Activated naive CD4-positive, alpha-beta T cell treated with anti-CD3 and anti-CD28 coated beads for 36 hours (primary cell): ENCODE results near the gene UXT. TPM values are rescaled to one million over a fixed set of nuclear protein-coding genes. Genes with fewer than 3 reads are reported as not detected.
"Not testable (repeated sequence)": the region's sequence is repeated elsewhere in the genome, so short reads cannot be mapped to it uniquely, and the experiment has no call there.

Experiments
- CTCF ChIA-PET: fragments of 350-600 bp; sonication (Branson Sonifier 250); formaldehyde crosslinking; loops from one replicate; lab custom pipeline; 2021; ENCODE audit warnings: antibody characterized with exemption; lab: Charles Lee
- DNase-seq: peaks from one replicate; pipeline ENCODE4 v3.0.0-alpha.2; 2020
- H3K27ac Mint-ChIP-seq: one replicate; pipeline ENCODE4 v1.8.0; 2021; ENCODE audit warnings: mild to moderate bottlenecking, mixed read lengths
- H3K27me3 Mint-ChIP-seq: one replicate; pipeline ENCODE4 v1.8.0; 2021; ENCODE audit warnings: low read depth, mixed read lengths
- H3K36me3 Mint-ChIP-seq: one replicate; pipeline ENCODE4 v1.8.0; 2021; ENCODE audit warnings: low read depth, mixed read lengths
- H3K4me1 Mint-ChIP-seq: one replicate; pipeline ENCODE4 v1.8.0; 2021; ENCODE audit warnings: low read depth, mixed read lengths
- H3K4me3 Mint-ChIP-seq: one replicate; pipeline ENCODE4 v1.8.0; 2021; ENCODE audit warnings: mild to moderate bottlenecking, moderate library complexity, mixed read lengths
- H3K9me3 Mint-ChIP-seq: one replicate; pipeline ENCODE4 v1.8.0; 2021; ENCODE audit warnings: mixed read lengths
- intact Hi-C: fragments of 100-400 bp; cut with micrococcal nuclease; formaldehyde crosslinking; loops from one replicate; pipeline ENCODE4 v1.15.1; 2023
- total RNA-seq, 2 experiments: library from RNA; stranded (reverse); gene quantifications; one replicate each; pipeline ENCODE4 v1.2.3, GENCODE V29; 2021

UXT gene, protein sequence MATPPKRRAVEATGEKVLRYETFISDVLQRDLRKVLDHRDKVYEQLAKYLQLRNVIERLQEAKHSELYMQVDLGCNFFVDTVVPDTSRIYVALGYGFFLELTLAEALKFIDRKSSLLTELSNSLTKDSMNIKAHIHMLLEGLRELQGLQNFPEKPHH
- 100 to 1,000 TPM; 192 to 198 TPM for total RNA-seq

GRCh38 chrX:47658684-47659420 is at the start of gene UXT:
Gene UXT (minus strand): TSS chrX:47659180. CDS start chrX:47658927, 253 bp downstream.
- CTCF ChIA-PET: no interaction called here
- peaks cover 20% of the 10 kb centered on the region for H3K36me3 Mint-ChIP-seq
- H3K4me1 Mint-ChIP-seq: peaks cover 46% of the 10 kb centered on the region
- peak within 1 kb of the TSS; percentile 88 for H3K4me3 Mint-ChIP-seq
- peak within 1 kb of the TSS; percentile 98 for H3K27ac Mint-ChIP-seq
- peak; percentile 96 for DNase-seq
- H3K27me3 Mint-ChIP-seq: no peaks in the 10 kb centered on the region
- H3K9me3 Mint-ChIP-seq: peaks cover 2% of the 10 kb centered on the region
- intact Hi-C loops: loop anchor here (1.0 to 10.0 kb wide), 9 partner anchors 9 to 1146 kb away; partner anchors contain the start of genes ELK1, HDAC6, TIMP1 and USP11

DNA sequence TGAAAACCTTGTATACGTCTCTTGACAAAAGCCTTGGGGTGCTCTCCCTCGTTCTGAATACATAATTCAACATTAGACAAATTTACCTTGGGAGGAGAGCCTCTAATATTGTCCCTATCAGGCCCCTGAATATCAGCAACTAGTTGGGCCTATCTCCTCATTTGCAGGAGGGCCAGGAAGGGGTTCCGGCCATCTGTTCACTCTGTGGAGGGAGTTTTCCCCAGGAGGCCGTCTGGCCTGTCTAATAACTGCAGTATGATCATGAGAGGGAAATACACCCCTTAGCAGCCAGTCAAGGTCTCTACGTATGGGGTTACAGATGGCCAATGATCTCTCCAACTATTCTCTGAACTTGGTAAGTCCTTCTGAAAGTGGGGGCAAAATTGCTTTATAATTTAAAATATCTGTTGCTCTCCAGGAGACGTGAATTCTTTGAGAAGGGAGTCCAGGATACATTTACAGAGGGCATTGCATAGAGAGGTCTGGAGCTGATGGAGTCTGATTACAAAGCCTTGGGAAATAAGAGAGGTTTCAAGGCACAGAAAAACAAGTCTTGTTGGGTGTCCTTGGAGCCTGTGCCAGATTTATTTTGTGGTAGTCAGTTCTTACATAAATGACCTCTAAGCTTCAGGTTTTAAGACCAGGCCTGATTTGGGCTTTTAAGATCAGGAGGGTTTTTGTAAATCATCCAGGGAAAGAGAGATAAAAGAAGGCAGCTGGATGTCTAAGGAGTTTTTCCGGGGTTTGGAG is 48.2 kb upstream of the UXT start:
- H3K27me3 Mint-ChIP-seq: no peaks in the 10 kb centered on the region
- no peak overlapping the region for H3K27ac Mint-ChIP-seq
- H3K36me3 Mint-ChIP-seq: no peaks in the 10 kb centered on the region
- CTCF ChIA-PET: no interaction called here
- H3K9me3 Mint-ChIP-seq: no peaks in the 10 kb centered on the region
- no peak for DNase-seq
- no peaks in the 10 kb centered on the region for H3K4me1 Mint-ChIP-seq
- intact Hi-C loops: no loop called here
- H3K4me3 Mint-ChIP-seq: no peak overlapping the region

DNA sequence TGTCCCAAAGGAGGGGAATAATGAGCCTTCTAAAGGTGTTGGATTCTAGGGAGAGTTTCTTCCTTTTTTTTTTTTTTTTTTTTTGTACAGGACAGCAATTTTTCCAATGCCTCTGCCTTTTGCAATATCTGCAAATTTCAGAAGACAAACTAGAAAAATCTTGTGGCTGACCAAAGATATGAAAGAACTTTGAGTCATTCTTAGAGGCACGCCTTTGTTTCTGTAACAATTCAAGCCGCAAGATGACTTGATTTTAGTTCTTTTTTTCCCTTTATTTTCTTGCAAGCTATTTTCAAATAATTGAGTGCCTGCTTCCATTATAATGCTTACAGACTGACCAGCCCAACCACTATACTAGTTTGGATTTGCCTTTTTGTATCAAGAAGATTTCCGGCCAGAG is 47.6 kb upstream of the UXT start:
- H3K4me3 Mint-ChIP-seq: no peak overlapping the region
- no peaks in the 10 kb centered on the region for H3K36me3 Mint-ChIP-seq
- intact Hi-C loops: no loop called here
- H3K4me1 Mint-ChIP-seq: no peaks in the 10 kb centered on the region
- DNase-seq: no peak
- CTCF ChIA-PET: no interaction called here
- H3K27me3 Mint-ChIP-seq: no peaks in the 10 kb centered on the region
- no peak overlapping the region for H3K27ac Mint-ChIP-seq
- H3K9me3 Mint-ChIP-seq: no peaks in the 10 kb centered on the region

DNA sequence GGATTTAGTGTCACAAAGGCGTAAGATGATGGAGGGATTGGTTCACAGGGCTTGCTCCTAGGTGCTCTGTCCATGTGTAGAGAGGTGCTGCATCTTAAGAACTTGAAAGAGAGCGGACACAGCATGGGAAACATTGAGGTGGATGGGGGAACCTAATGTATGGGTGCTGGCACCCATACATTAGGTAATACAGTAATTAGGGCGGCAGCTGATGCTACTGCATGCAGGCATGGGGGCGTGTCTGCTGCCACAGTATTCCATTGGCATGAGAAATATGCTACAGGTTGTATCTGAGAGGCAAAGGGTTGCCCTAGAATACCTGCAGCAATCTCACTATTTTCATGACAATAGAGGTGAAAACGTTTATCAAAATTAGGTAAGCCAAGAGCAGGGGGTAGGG is 45.8 kb upstream of the UXT start:
- Mint-ChIP-seq H3K27ac (no peak overlapping the region), H3K27me3 (no peaks in the 10 kb centered on the region), H3K4me3 (no peak overlapping the region), H3K9me3 (no peaks in the 10 kb centered on the region), H3K36me3 (no peaks in the 10 kb centered on the region), H3K4me1 (no peaks in the 10 kb centered on the region)
- DNase-seq: no peak
- intact Hi-C loops: no loop called here
- CTCF ChIA-PET: no interaction called here

DNA sequence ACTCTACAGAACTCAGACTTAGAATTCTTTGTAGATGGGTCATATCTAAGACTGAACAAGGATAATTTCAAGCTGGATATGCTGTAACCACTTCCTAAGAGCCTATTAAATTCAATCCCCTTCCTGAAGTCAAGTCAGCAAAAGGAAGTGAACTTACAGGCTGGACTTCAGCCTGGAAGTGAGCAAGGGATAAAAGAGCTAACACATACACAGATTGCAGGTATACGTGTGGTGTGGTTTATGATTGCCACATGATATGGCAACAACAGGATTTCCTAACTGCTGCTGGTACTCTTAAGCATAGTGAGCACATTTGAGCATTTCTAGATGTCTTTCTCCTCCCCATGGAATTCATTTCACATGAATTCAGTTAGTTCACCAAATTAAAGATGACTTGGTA is 38.2 kb upstream of the UXT start:
- H3K9me3 Mint-ChIP-seq: no peaks in the 10 kb centered on the region
- H3K27ac Mint-ChIP-seq: no peak overlapping the region
- CTCF ChIA-PET: no interaction called here
- intact Hi-C loops: no loop called here
- H3K4me3 Mint-ChIP-seq: no peak overlapping the region
- DNase-seq: no peak
- H3K4me1 Mint-ChIP-seq: no peaks in the 10 kb centered on the region
- no peaks in the 10 kb centered on the region for H3K36me3 Mint-ChIP-seq
- no peaks in the 10 kb centered on the region for H3K27me3 Mint-ChIP-seq

DNA sequence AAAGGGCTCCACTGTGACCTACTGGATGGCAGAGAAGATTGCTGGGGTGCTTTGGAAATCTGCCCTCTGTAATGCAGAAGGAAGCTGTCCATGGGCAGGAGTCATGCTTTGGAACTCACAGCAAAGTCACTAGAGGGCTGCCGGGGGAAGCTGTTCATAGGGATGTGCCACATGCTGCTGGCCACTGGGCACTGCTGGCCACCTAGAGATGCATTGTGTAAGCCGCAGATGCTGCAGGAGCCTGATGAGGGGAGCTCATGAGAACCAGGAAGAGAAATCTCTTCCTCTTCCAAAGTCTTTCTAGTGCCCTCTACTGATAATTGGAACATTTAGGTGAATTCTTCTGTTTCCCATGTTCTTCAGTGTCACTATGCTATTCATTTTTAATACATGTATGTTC is 31.2 kb upstream of the UXT start:
- Mint-ChIP-seq H3K27ac (no peak overlapping the region), H3K27me3 (no peaks in the 10 kb centered on the region), H3K4me3 (no peak overlapping the region), H3K9me3 (no peaks in the 10 kb centered on the region), H3K4me1 (no peaks in the 10 kb centered on the region), H3K36me3 (no peaks in the 10 kb centered on the region)
- DNase-seq: no peak
- CTCF ChIA-PET: no interaction called here
- intact Hi-C loops: no loop called here

GRCh38 chrX:47687263-47687662 is 28.3 kb upstream of the UXT start:
- H3K27ac Mint-ChIP-seq: no peak overlapping the region
- DNase-seq: no peak
- H3K4me3 Mint-ChIP-seq: no peak overlapping the region
- H3K4me1 Mint-ChIP-seq: no peaks in the 10 kb centered on the region
- H3K9me3 Mint-ChIP-seq: no peaks in the 10 kb centered on the region
- intact Hi-C loops: no loop called here
- no peaks in the 10 kb centered on the region for H3K27me3 Mint-ChIP-seq
- H3K36me3 Mint-ChIP-seq: no peaks in the 10 kb centered on the region
- CTCF ChIA-PET: no interaction called here

DNA sequence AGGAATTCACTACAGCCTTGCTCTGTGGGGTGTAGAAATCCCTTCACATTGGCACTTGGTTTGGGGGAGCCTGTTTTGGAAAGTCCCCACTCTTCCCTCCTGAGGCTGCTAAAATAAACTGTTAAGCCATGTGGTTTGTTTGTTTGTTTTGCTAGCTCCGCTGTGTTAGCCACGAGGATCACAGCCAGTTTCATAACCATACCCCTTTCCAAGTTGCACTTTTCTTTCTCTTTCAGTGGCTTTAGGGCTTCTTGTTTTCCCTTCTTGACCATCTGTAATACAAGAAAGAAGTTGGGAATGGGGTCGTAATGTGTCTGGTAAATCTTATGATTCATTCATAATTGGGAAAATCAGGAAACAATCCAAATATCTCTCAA is 24.8 kb upstream of the UXT start:
- no peak for DNase-seq
- no peaks in the 10 kb centered on the region for H3K36me3 Mint-ChIP-seq
- no peak overlapping the region for H3K27ac Mint-ChIP-seq
- H3K9me3 Mint-ChIP-seq: no peaks in the 10 kb centered on the region
- H3K4me3 Mint-ChIP-seq: no peak overlapping the region
- intact Hi-C loops: no loop called here
- CTCF ChIA-PET: no interaction called here
- H3K27me3 Mint-ChIP-seq: no peaks in the 10 kb centered on the region
- H3K4me1 Mint-ChIP-seq: no peaks in the 10 kb centered on the region

DNA sequence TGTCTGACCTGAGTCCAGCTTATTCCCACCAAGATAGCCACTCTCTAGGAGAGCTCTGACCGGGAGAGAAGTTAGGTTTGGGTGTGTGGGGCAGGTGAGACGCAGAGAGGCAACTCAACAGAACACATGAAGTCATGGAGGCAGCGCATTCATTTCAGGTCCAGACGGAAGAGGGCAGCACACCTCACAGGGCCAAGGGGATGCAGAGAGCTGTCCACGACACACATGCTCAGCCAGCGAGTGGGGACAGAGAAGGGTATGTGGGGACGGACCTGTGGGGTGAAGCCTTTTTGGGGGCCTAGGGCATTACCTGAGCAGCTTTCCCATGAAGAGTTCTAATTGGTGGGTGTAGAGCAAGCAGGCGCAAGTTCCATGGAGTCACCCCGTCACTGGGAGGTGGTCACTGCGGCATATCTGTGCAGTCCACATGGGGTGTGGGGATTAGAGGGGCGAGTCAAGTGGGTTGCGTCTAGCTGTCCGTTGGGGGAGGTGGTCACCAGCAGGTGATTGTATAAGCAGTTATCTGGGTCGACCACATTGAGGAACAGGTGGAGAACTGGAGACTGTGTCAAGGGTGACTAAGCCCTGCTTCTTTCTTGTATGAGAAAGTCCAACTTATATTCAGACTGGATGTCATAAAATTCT is 24.3 kb upstream of the UXT start:
- no peak overlapping the region for H3K4me3 Mint-ChIP-seq
- H3K27me3 Mint-ChIP-seq: no peaks in the 10 kb centered on the region
- CTCF ChIA-PET: no interaction called here
- no peaks in the 10 kb centered on the region for H3K9me3 Mint-ChIP-seq
- no peaks in the 10 kb centered on the region for H3K36me3 Mint-ChIP-seq
- H3K27ac Mint-ChIP-seq: no peak overlapping the region
- intact Hi-C loops: no loop called here
- DNase-seq: no peak
- no peaks in the 10 kb centered on the region for H3K4me1 Mint-ChIP-seq

GRCh38 chrX:47675959-47676859 is 17.2 kb upstream of the UXT start:
- H3K27me3 Mint-ChIP-seq, H3K9me3 Mint-ChIP-seq, H3K4me1 Mint-ChIP-seq, DNase-seq, H3K4me3 Mint-ChIP-seq, H3K27ac Mint-ChIP-seq, H3K36me3 Mint-ChIP-seq, intact Hi-C loops, CTCF ChIA-PET: not testable (repeated sequence)

GRCh38 chrX:47674776-47675175 is 15.8 kb upstream of the UXT start:
- H3K9me3 Mint-ChIP-seq: no peaks in the 10 kb centered on the region
- H3K27me3 Mint-ChIP-seq: no peaks in the 10 kb centered on the region
- no peak for DNase-seq
- H3K4me3 Mint-ChIP-seq: no peak overlapping the region
- CTCF ChIA-PET: no interaction called here
- H3K4me1 Mint-ChIP-seq: no peaks in the 10 kb centered on the region
- intact Hi-C loops: no loop called here
- no peaks in the 10 kb centered on the region for H3K36me3 Mint-ChIP-seq
- no peak overlapping the region for H3K27ac Mint-ChIP-seq

DNA sequence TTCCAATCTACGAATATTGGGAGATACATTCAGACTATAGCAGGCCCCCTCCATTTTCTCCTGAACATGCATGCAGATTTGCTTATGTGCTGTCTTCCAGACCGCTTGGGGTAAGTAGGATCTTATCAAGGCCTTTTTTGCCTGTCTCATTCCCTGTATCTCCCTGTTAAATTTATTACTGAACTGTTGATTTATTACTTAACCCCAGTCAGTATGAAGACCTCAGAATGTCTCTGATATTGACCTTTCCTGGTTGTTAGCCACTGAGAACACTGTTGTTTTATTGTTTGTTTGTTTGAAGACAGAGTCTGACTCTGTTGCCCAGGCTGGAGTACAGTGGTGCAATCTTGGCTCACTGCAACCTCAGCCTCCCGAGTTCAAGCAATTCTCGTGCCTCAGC is 6.8 kb upstream of the UXT start:
- H3K9me3 Mint-ChIP-seq, H3K27ac Mint-ChIP-seq, DNase-seq, CTCF ChIA-PET, H3K4me3 Mint-ChIP-seq, H3K27me3 Mint-ChIP-seq, intact Hi-C loops, H3K36me3 Mint-ChIP-seq: not testable (repeated sequence)
- peaks cover 16% of the 10 kb centered on the region for H3K4me1 Mint-ChIP-seq
